Gastrocnemius medialis (tissue), 4 donors: Measurements from ENCODE around the gene KIDINS220.

ENCODE experiments used
- POLR2A ChIP-seq, 2 donors: fragments of 450-650 bp; IDR thresholded peaks; one replicate each; pipeline ENCODE4 v1.6.1; 2017; ENCODE audit warnings: antibody characterized with exemption in 2 of 2, mild to moderate bottlenecking in 2 of 2, moderate library complexity in 2 of 2
- TF ChIP-seq, protein P1 (sequence below), 5 experiments: fragments of 450-650 bp in 3 of 5; fragments of 200-600 bp in 2 of 5; sonication (generic) in 2 of 5; IDR thresholded peaks in 4 of 5; conservative IDR thresholded peaks in 1 of 5; 1 replicate in 4 of 5; 2 replicates in 1 of 5; pipeline ENCODE4 v1.5.1; 2016 to 2019; ENCODE audit warnings: antibody characterized with exemption in 5 of 5, mild to moderate bottlenecking in 3 of 5, moderate library complexity in 3 of 5

DNA sequence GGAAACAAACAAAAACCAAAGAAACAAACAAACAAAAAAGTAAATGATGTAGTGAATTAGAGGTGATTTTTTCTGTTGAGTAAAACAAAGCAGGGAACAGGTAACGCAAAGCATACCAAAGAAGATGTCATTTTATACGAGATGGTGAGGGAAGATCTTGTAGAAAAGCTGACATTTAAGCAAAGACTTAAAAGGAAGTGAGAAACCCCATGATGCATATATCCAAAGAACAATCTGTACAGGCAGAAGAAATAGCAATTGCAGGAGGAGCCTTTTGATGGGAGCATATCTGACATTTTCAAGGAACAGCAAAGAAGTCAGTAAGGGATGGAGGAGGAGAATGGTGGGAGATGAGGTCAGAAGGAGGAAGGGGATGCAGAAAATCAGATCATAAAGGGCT, 63.0 kb downstream of the KIDINS220 start:
- TF ChIP-seq, protein P1, sequence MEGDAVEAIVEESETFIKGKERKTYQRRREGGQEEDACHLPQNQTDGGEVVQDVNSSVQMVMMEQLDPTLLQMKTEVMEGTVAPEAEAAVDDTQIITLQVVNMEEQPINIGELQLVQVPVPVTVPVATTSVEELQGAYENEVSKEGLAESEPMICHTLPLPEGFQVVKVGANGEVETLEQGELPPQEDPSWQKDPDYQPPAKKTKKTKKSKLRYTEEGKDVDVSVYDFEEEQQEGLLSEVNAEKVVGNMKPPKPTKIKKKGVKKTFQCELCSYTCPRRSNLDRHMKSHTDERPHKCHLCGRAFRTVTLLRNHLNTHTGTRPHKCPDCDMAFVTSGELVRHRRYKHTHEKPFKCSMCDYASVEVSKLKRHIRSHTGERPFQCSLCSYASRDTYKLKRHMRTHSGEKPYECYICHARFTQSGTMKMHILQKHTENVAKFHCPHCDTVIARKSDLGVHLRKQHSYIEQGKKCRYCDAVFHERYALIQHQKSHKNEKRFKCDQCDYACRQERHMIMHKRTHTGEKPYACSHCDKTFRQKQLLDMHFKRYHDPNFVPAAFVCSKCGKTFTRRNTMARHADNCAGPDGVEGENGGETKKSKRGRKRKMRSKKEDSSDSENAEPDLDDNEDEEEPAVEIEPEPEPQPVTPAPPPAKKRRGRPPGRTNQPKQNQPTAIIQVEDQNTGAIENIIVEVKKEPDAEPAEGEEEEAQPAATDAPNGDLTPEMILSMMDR (IDR thresholded peaks at IDR 0.05 in 4 of 5, conservative IDR thresholded peaks at IDR 0.05 in 1 of 5) = no peak
- no peak for TF ChIP-seq POLR2A (IDR thresholded peaks at IDR 0.05)
